ENCODE data around the gene RXRB.

DNA sequence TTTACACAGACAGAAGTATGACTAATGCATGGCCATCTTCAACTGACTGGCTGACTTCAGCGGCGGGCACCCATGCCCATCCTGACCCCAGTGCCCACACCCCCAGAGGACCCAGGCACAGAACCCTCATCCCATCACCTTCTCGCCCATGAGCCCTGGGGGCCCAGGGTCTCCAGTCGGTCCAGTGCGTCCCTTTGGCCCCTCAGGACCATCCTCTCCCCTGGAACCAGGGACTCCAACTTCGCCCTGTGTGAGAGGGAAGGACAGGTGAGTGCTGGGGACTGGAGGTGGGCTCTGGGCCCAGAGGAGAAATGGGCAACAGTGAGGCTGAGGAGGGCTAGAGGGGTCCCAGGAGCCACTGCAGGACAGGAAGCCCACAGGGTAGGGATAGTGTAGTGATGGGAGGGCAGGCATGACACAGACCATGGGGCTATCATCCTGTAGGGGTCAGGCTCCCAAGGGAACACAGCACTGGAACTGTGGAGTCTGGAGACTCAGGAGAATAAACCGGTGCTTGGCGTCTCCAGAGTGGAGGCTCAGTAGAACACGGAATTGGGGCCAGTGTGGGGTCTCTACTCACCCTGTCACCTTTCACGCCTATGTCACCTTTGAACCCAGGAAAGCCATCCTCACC lies 24.9 kb downstream of the RXRB start:
- no peak for TF ChIP-seq YY1 (IDR thresholded peaks at IDR 0.05; ENCODE audit: insufficient read depth, insufficient read length)
- TF ChIP-seq SUZ12 (IDR thresholded peaks at IDR 0.05; ENCODE audit: extremely low read depth, insufficient read depth, insufficient read length), result no peak
- no peak for TF ChIP-seq ZNF274 (IDR thresholded peaks at IDR 0.05; ENCODE audit: low read depth, low read length)

Measured in NT2/D1 (cell line).